Chondrocyte (in vitro differentiated cells): ENCODE measurements around the gene PTTG1IP. TPM values are rescaled to one million over a fixed set of nuclear protein-coding genes. Genes with fewer than 3 reads are reported as not detected.

Experiments used
- DNase-seq: peaks from one replicate; pipeline ENCODE4 v3.0.0; 2021; ENCODE audit warnings: mixed read lengths, low spot score
- H3K27ac Mint-ChIP-seq: one replicate; pipeline ENCODE4 v1.8.0; 2021; ENCODE audit warnings: mild to moderate bottlenecking, moderate library complexity, mixed read lengths; ENCODE audit not compliant: unreplicated experiment
- H3K27me3 Mint-ChIP-seq: 2 replicates; pipeline ENCODE4 v1.8.0; 2021; ENCODE audit warnings: low read depth, mixed read lengths
- H3K36me3 Mint-ChIP-seq: 2 replicates; pipeline ENCODE4 v1.8.0; 2021; ENCODE audit warnings: low read depth, mixed read lengths
- H3K4me1 Mint-ChIP-seq: 2 replicates; pipeline ENCODE4 v1.8.0; 2021; ENCODE audit warnings: low read depth, mild to moderate bottlenecking, mixed read lengths
- H3K4me3 Mint-ChIP-seq: one replicate; pipeline ENCODE4 v1.8.0; 2021; ENCODE audit warnings: mild to moderate bottlenecking, moderate library complexity, mixed read lengths; ENCODE audit not compliant: unreplicated experiment
- H3K9me3 Mint-ChIP-seq: 2 replicates; pipeline ENCODE4 v1.8.0; 2021; ENCODE audit warnings: low read depth, mixed read lengths
- total RNA-seq: library from RNA; stranded (reverse); gene quantifications from 3 replicates; pipeline ENCODE4 v1.2.1, GENCODE V29; 2021
- TF ChIP-seq, protein P1 (sequence below): fragments of 200-600 bp; sonication (generic); IDR thresholded peaks from 2 replicates; pipeline ENCODE4 v1.5.0; 2021; ENCODE audit warnings: antibody characterized with exemption, mild to moderate bottlenecking, moderate library complexity

The PTTG1IP gene
- total RNA-seq, 1 donor from 2014 or later = 329 TPM

DNA sequence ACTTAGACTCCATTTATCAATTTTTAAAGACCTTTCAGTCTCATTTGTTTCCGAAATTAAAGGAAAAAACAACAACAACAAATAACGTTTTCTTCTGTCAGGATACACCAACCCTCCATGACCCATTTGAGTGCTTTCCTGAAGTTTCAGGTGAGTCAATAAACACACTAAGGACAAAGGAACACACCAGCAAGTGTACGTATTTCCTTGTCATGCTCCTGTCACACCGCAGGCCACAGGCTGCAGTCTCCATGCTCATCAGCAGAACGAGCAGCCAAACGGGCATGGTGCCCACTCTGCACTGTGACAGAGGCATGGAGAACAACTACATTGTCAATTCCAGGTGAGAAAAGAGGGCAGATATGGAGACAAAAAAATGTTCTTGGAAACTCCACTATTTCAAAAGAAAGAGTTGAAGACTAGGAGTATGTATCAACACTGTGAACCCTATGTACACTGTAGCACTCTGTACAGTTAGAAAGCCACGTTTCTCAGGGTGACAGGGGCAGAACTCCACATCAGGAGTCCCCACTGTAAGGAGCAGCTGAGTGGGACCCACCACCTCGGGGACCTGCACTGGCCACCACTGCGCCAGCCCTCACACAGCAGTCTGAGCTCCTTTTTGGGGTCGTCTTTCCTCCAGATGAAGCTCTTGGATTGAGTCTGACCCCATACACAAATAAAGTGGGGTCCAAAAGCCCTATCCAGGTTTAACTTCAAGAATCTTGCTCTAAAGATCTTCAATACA is 2.6 kb downstream of the PTTG1IP start:
- no peaks in the 10 kb centered on the region for H3K27me3 Mint-ChIP-seq
- no peaks in the 10 kb centered on the region for H3K9me3 Mint-ChIP-seq
- TF ChIP-seq, protein P1, sequence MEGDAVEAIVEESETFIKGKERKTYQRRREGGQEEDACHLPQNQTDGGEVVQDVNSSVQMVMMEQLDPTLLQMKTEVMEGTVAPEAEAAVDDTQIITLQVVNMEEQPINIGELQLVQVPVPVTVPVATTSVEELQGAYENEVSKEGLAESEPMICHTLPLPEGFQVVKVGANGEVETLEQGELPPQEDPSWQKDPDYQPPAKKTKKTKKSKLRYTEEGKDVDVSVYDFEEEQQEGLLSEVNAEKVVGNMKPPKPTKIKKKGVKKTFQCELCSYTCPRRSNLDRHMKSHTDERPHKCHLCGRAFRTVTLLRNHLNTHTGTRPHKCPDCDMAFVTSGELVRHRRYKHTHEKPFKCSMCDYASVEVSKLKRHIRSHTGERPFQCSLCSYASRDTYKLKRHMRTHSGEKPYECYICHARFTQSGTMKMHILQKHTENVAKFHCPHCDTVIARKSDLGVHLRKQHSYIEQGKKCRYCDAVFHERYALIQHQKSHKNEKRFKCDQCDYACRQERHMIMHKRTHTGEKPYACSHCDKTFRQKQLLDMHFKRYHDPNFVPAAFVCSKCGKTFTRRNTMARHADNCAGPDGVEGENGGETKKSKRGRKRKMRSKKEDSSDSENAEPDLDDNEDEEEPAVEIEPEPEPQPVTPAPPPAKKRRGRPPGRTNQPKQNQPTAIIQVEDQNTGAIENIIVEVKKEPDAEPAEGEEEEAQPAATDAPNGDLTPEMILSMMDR = no peak
- DNase-seq = no peak
- H3K4me3 Mint-ChIP-seq = peak overlapping the region; percentile 92
- H3K4me1 Mint-ChIP-seq = peaks cover 79% of the 10 kb centered on the region
- H3K27ac Mint-ChIP-seq = peak overlapping the region; percentile 96
- peaks cover 3% of the 10 kb centered on the region for H3K36me3 Mint-ChIP-seq

- no peaks in the 10 kb centered on the region for H3K27me3 Mint-ChIP-seq
- H3K27ac Mint-ChIP-seq = peak overlapping the region; percentile 96
- H3K36me3 Mint-ChIP-seq = peaks cover 6% of the 10 kb centered on the region
- DNase-seq = no peak
- peaks cover 79% of the 10 kb centered on the region for H3K4me1 Mint-ChIP-seq
- TF ChIP-seq, protein P1 = no peak
- H3K4me3 Mint-ChIP-seq = peak overlapping the region; percentile 92
- no peaks in the 10 kb centered on the region for H3K9me3 Mint-ChIP-seq
These were observed 3.4 kb downstream of the PTTG1IP start for GRCh38 chr21:44869781-44870747.

- H3K27me3 Mint-ChIP-seq = no peaks in the 10 kb centered on the region
- peak overlapping the region; percentile 40 for H3K4me3 Mint-ChIP-seq
- H3K4me1 Mint-ChIP-seq = peaks cover 72% of the 10 kb centered on the region
- no peaks in the 10 kb centered on the region for H3K9me3 Mint-ChIP-seq
- H3K36me3 Mint-ChIP-seq = peaks cover 13% of the 10 kb centered on the region
- TF ChIP-seq, protein P1 = no peak
- peak overlapping the region; percentile 96 for H3K27ac Mint-ChIP-seq
- DNase-seq = no peak
These were observed 4.8 kb downstream of the PTTG1IP start for GRCh38 chr21:44868707-44869106.

DNA sequence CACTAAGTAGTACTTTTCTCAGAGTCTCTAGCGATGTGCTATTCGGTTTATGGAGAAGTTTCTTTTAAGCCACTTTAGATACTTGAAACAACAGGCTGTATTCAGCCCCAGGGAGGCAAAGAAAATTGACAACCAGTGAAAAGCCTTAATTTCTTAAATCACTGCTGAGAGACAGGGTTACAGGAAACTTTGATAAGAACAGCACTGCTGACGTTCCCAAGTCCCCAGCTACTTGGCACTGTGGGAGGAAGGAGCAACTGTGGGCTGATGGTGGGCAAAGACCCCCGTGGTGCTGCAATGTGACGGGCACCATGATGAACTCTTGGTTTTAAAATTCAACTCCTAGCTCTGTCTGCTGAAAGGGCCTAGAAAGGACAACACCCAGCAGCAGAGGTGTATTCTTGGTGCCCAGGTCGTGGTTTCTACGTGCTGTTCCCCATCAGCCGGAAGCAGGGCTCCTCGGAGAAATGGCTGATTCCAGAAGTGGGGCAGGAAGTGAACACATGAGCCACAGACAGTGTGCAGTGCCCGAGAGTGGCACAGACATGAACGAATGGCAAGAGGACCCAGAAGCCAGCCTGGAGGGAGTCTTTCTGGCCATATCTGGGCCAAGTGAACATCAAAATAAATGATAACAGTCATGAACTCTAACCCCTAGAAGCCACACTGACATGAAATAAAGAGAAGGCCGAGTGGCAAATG is 5.3 kb downstream of the PTTG1IP start:
- Mint-ChIP-seq H3K4me1 (peaks cover 76% of the 10 kb centered on the region), H3K36me3 (peaks cover 17% of the 10 kb centered on the region), H3K4me3 (peak overlapping the region; percentile 40), H3K27ac (peak overlapping the region; percentile 96), H3K9me3 (no peaks in the 10 kb centered on the region), H3K27me3 (no peaks in the 10 kb centered on the region)
- TF ChIP-seq, protein P1 = no peak
- no peak for DNase-seq

GRCh38 chr21:44867464-44867863 is 6.0 kb downstream of the PTTG1IP start:
- peak overlapping the region; percentile 19 for H3K4me3 Mint-ChIP-seq
- TF ChIP-seq, protein P1 = no peak
- DNase-seq = no peak
- H3K4me1 Mint-ChIP-seq = peaks cover 79% of the 10 kb centered on the region
- no peaks in the 10 kb centered on the region for H3K27me3 Mint-ChIP-seq
- H3K9me3 Mint-ChIP-seq = no peaks in the 10 kb centered on the region
- peak overlapping the region; percentile 69 for H3K27ac Mint-ChIP-seq
- peaks cover 15% of the 10 kb centered on the region for H3K36me3 Mint-ChIP-seq
